HG02588 (cell line): ENCODE results near the gene ANKLE2.
"Not testable (repeated sequence)": the region's sequence is repeated elsewhere in the genome, so short reads cannot be mapped to it uniquely, and the experiment has no call there.

Experiments
- ATAC-seq: cut with Tn5 transposase; IDR thresholded peaks from one replicate; pipeline ENCODE4 v1.9.1; 2021; ENCODE audit warnings: mild to moderate bottlenecking, moderate library complexity; ENCODE audit not compliant: unreplicated experiment

ANKLE2 gene

DNA sequence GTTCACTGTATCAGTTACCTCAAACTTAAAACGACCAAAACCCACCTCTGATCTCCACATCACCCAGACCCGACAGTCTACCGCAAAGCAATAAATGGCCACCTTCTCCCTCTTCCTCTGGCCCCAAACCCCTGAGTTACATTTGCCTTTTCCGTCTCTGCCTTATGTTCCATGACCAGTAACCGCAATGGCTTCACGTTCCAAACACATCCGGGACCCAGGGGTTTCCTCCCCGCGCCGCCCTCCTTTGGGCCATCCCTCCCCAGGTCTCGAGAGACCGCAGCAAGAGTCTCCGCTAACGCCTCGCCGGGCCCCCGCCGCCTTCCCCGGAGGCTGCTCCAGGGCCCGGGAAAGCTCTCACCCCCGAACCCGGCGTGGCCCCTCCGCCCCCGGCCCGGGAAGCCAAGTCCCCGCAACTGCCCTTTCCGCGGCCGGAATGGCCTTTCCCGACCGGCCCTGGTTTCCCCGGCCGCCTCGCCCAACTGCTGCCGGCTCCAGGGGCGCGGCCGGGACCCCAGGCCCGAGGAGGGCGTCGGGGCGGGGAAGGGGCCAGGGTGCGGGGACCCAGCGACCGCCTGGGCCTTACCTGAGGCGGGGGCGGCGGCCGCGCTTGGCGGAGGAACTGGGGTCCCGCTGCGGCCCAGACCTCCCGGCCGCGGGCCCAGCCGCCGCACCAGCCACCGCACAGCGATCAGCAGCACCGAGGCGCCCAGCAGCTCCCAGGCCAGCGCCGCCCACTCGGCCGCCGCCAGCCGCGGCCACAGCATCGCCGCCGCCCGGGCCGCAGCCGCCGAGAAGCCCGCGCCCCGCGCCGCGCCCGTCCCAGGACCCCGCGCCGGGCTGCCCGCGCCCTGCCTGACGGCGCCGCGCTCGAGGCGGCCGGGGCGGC is at the start of gene ANKLE2:
ANKLE2 (minus strand) TSS at position 801 of the 889 bp plus-strand sequence; CDS start at position 767, 34 bp downstream.
- ATAC-seq, result peak; percentile 38

DNA sequence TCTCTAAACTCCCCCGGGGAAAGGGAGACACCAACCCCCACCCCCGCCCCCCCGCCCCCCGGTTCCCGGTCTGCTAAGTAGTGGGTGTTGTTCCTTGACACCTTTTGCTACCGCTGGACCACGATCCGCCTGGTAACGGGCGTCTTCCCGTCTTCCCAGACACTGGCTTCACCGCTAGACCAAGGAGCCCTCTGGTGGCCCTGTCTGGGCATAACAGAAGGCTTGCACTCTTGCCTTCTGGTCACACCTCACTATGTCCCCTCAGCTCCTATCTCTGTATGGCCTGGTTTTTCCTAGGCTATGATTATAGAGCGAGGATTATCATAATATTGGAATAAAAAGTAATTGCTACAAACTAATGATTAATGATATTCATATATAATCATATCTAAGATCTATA is 47.8 kb upstream of the ANKLE2 start:
- ATAC-seq, result not testable (repeated sequence)

- ATAC-seq, result no peak
These were observed 45.9 kb upstream of the ANKLE2 start for GRCh38 chr12:132807295-132808092.

GRCh38 chr12:132806857-132807256 is 45.2 kb upstream of the ANKLE2 start:
- ATAC-seq, result no peak

DNA sequence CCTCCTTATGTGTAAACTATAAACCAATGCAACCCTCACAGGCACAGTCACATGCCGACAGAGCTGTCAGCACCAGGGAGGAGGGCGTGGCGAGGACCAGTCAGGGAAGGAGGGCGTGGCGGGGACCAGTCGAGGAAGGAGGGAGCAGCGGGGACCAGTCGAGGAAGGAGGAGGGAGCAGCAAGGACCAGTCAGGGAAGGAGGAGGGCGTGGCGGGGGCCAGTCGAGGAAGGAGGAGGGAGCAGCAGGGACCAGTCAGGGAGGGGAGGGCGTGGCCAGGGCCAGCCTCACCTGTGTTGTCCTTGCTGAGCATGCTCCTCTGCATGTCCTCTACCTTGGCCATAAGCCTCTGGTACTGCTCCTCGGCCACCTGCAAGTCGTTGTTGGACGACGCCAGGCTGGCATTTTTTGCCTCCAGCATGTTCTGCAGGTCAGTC is 42.8 kb upstream of the ANKLE2 start:
- no peak for ATAC-seq

DNA sequence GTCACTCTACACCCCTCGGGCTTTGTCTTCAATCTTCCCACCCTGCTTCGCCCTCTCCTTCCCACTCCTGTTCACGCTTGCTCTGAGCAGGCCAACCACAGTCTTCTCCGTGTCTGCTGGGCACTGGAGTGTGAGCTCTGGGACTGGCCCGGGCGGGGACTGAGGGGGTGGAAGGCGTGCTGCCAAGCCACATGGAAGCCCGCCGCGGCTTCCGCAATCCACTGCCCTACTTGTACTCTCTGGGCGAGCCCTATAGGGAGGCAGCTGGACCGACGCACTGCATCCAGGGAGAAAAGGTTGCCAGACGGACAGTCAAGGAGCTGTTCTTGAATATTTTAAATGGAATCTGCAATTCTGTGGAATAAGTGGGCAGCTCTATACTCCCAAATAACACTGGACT is 42.3 kb upstream of the ANKLE2 start:
- ATAC-seq, result no peak

- no peak for ATAC-seq
These were observed 41.5 kb upstream of the ANKLE2 start for GRCh38 chr12:132803125-132803524.

DNA sequence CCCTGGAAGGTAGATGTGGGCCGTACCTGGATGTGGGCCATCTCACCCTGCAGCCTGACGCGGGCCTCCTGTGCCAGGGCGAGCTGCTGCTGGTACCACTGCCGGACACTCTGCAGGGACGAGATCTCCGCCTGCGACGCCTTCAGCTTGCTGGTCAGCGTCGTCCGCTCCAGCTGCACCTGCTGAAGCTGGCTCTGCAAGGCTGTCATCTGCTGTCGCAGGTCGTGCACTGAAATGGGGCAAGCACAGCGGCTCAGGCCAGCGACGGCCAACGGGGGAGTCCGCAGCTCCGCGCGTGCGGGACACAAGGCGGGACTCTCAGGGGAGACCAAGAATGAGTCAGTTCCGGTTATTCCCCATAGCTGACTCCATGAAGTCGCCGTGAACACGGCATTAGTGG is 40.1 kb upstream of the ANKLE2 start:
- no peak for ATAC-seq

DNA sequence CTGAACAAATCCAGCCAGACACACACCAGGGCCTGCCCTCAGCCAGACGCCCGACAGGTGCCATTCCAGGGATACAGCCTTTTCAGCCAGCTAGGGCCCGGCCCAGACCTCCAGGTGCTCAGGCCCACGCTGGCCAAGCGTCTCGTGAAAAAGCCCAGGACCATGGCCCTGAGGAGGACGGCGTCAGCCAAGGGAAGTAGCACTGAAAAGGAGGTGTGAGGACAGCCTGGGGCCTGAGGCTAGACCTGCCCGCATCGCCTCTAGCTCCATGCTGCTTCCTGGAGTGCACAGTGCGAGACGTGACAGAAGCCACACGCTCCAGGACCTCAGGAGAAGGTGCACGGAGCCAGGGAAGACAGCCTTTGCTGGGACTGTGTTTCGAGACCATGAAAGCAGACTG is 37.2 kb upstream of the ANKLE2 start:
- no peak for ATAC-seq

DNA sequence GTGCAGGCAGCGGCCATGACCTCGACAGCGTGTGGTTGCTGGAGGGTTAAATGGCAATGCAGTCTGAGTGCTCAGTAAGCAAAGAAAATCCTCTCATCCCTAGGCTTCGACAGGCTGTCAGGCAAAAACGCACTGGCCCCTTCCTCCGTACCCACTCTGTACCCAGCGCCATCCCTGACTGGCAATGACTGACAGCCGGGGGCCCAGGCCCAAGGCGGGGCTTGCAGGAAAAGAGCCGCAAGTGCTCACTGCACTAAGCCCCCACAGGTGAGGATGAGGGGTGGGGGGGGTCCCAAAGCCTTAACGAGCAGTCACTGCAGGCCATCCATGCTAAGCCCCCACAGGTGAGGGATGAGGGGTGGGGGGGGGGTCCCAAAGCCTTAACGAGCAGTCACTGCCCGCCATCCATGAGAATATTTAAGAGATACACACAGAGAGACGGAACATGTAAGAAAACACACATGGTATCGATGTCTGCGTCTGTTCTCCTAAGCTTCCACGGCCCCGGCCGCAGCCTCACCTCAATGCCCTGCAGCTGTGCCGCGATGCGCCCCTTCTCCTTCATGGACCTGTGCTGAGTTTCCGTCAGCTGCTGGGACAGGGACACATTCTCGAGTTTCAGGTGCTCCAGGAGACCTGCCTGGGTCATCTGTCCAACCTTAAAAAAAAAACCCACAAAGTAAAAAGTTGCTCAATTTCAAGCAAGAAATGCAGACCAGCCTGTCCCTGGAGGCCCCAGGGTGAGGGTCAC is 36.4 kb upstream of the ANKLE2 start:
- no peak for ATAC-seq

DNA sequence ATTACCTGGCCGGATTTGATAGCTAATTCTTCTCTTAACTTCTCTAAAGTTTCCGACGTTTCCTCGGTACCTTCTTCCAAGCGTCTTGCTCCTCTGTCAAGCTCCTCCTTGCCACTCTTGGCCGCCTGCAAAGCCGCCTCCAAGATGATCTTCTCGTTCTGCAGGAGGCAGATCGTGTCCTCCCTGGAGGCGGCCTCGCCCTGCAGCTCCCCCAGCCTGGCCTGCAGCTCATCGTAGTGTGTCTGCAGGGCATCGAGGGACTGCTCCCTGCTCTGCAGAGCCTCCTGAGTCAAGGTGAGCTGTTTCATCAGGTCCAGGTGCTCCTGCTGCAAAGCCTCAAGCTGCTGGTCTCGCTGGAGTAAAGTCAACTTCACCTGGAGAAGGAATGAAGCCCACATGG is 34.2 kb upstream of the ANKLE2 start:
- ATAC-seq, result no peak

- ATAC-seq, result not testable (repeated sequence)
These were observed 30.3 kb upstream of the ANKLE2 start for GRCh38 chr12:132791940-132792339.

- ATAC-seq, result no peak
These were observed 27.5 kb upstream of the ANKLE2 start for GRCh38 chr12:132789099-132789471.

DNA sequence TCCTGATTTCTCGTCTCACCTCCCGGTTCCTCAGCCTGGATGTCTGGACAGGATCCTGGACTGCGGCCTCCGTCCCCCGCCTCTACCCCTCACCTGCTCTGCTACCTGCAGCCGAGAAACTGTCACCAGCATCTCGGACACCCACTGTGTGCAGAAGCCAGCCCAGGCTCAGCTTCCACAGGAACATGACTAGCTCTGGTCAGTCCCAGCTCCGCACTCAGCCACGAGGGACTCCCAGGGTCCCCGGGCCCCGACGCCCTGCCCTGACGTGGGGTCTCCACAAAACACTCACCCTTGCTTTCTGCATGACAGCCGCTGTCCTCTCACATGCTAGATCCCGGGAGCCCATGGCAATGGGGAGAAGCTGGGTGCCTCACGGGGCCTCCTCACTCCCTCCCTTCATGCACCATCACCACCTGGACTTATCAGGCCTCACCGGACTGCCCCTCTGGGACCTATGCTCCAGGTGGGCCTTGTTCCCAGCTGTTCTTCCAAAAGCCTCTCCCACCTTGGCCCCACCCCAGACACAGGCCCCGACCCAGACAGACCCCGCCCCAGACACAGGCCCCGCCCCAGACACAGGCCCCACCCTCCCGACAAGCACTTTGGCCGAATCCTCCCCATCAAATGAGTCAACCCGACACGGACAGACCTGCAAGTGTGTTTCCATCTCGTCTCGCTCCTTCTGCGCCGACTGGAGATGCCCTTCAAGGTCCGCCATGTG is 26.9 kb upstream of the ANKLE2 start:
- ATAC-seq, result no peak

DNA sequence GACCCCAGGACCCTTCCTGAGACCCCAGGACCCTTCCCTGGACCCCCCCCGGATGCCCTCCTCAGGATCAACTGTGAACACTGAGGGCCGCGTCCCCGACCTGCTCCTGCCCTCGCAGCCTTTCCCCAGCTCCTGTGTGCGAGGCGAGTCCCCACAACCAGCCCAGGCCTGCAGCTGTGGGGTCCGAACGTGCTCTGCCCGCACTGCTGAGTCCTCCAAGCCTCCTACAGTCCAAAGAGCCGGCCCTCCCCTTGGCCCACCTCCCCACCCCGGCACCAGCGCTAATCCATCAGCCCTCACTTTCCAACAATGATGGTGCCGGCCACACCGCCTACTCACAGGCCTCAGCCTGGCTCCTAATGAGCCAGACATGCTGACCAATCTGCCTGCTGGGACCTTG is 26.2 kb upstream of the ANKLE2 start:
- ATAC-seq, result no peak

DNA sequence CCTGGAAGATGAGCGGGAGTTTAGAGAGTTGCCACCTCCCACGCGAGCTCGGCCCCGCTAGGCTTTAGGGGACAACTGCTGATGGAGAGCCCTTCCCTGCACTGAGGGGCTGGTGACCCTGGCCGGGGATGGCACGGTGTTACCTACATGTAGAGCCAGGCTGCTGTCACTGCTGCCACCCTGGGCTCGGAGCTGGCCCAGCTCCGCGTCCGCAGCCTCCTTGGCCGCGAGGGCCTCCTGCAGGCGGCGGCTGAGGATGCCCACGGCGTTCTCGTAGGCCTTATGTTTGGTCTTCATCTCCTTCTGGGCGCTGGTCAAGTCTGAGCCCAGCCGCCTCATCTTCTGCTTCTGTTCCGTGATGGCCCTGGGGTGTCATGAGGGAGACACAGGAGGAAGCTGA is 24.6 kb upstream of the ANKLE2 start:
- ATAC-seq, result no peak

- ATAC-seq, result no peak
These were observed 22.9 kb upstream of the ANKLE2 start for GRCh38 chr12:132784580-132784979.

DNA sequence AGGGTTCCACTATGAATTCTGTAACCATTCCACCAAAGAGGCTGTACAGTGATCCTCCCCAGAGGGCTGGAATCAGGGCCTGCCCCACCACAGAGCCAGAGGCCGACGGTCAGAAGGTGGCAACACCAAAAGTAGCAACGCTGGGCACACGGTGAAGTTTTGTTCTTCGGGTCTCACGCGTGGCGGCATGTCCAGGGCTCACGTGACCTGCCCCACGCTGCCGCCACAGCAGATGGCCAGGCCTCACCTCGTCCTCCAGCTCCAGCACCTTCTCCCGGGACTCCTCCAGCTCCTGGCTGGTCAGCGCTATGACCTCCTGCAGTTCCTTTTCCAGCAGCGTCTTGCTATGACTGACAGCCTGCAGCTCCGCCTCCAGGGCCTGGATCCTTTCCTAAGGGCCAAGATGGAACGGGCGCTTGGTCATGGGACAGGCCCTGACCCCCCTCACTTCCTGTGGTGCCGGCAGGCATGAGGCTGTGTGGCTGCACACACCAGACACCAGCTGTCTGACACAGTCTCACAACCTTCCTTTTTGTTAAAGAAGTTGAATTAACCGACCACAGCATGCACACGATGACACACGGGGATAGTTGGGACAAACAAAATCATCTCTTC is 22.4 kb upstream of the ANKLE2 start:
- no peak for ATAC-seq

DNA sequence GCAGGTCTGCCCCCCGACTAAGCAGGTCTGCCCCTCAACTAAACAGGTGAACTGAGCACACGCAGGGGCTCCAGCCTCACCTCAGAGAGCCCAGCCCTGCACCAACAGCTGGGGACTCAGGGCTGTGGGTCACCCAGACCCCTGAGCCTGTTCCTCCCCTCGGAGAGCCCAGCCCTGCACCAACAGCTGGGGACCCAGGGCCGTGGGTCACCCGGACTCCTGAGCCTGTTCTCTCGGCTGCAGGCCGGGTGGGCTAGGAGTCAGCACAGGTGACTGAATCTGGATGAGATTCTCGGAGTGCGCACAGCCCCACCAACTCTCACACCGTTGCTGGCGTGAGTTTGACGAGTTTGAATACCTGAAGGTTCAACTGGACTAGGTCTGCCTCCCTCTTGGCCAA is 20.3 kb upstream of the ANKLE2 start:
- no peak for ATAC-seq

- no peak for ATAC-seq
These were observed 18.2 kb upstream of the ANKLE2 start for GRCh38 chr12:132779781-132780353.
